ENCODE measurements around the gene DHX58. TPM values are rescaled to one million over a fixed set of nuclear protein-coding genes. Genes with fewer than 3 reads are reported as not detected.
A peak's percentile ranks its signal among the peaks of the same experiment; 100 is the strongest.

DHX58 gene
- total RNA-seq, 2 experiments from 2014 or later: 10.3 to 19.4 TPM

- ChIA-PET CTCF (ENCODE audit: unreplicated experiment) (interaction anchor here (0.9 to 1.2 kb wide), 2 partner anchors 40 to 81 kb away, joined by 3 read pairs; partner anchors contain the start of gene DHX58), POLR2A (interaction anchor here (1.1 kb wide), 1 partner anchor 41 kb away, joined by 3 read pairs; no protein-coding TSS in a partner anchor)
- no peak for TF ChIP-seq EZH2phosphoT487 (IDR thresholded peaks at IDR 0.05; ENCODE audit: borderline replicate concordance, low read depth, low read length)
- TF ChIP-seq, protein P1, sequence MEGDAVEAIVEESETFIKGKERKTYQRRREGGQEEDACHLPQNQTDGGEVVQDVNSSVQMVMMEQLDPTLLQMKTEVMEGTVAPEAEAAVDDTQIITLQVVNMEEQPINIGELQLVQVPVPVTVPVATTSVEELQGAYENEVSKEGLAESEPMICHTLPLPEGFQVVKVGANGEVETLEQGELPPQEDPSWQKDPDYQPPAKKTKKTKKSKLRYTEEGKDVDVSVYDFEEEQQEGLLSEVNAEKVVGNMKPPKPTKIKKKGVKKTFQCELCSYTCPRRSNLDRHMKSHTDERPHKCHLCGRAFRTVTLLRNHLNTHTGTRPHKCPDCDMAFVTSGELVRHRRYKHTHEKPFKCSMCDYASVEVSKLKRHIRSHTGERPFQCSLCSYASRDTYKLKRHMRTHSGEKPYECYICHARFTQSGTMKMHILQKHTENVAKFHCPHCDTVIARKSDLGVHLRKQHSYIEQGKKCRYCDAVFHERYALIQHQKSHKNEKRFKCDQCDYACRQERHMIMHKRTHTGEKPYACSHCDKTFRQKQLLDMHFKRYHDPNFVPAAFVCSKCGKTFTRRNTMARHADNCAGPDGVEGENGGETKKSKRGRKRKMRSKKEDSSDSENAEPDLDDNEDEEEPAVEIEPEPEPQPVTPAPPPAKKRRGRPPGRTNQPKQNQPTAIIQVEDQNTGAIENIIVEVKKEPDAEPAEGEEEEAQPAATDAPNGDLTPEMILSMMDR (conservative IDR thresholded peaks at IDR 0.05; ENCODE audit: low read length): peak; percentile 34; the same call in 1 of the 2 replicates
- no peak overlapping the region for H3K27ac ChIP-seq (ENCODE audit: low read depth, low read length, poor library complexity, severe bottlenecking)
- no peaks in the 10 kb centered on the region for H3K36me3 ChIP-seq (ENCODE audit: insufficient read depth, low read length)
- H3K4me3 ChIP-seq (ENCODE audit: low read depth, low read length, poor library complexity, severe bottlenecking): peak overlapping the region; percentile 66
- H4K20me1 ChIP-seq (ENCODE audit: insufficient read depth, low read length): no peaks in the 10 kb centered on the region
- no peaks in the 10 kb centered on the region for H3K79me2 ChIP-seq (ENCODE audit: insufficient read depth, low read depth, low read length)
- no peaks in the 10 kb centered on the region for H3K9me3 ChIP-seq (ENCODE audit: low read length)
- H3K9me2 ChIP-seq (ENCODE audit: insufficient read depth, low read length): no peaks in the 10 kb centered on the region
- peaks cover 16% of the 10 kb centered on the region for H3K4me1 ChIP-seq (ENCODE audit: insufficient read depth, low read length, poor library complexity, severe bottlenecking)
- BruUV-seq (replicated peaks): no TSS peak
- H2AFZ ChIP-seq (ENCODE audit: low read length): peak overlapping the region; percentile 60
- intact Hi-C loops (cut with micrococcal nuclease; ENCODE audit: unreplicated experiment): no loop called here
- H3K4me2 ChIP-seq (ENCODE audit: low read length): peak overlapping the region; percentile 69
- peak; percentile 39 for DNase-seq (ENCODE audit: low spot score)
Measured at GRCh38 chr17:42072323-42073187, 40.0 kb downstream of the DHX58 start.

DNA sequence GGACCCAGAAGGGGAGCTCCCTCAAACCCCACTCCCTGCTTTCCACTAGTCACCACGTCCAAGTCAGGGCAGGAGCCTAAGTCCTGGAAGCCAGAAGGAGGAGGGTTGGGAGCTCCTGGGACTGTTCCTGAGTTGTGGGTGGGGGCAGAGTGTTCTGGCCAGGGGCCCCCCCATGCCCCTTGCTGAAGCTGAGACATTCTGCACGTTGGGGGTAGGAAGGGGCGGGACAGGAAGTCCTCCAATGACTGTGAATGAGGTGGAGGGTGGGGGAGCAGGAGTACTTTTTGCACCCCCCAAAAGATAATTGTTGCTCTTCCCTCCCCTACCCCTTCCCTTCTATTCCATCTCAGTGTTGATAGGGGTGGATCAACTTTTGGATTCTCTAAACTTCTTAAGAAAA is 40.7 kb downstream of the DHX58 start:
- Histone ChIP-seq H3K36me3 (ENCODE audit: insufficient read depth, low read length) (no peaks in the 10 kb centered on the region), H4K20me1 (ENCODE audit: insufficient read depth, low read length) (no peaks in the 10 kb centered on the region), H3K9me3 (ENCODE audit: low read length) (no peaks in the 10 kb centered on the region), H3K9me2 (ENCODE audit: insufficient read depth, low read length) (no peaks in the 10 kb centered on the region), H3K4me3 (ENCODE audit: low read depth, low read length, poor library complexity, severe bottlenecking) (peak overlapping the region; percentile 66), H3K4me2 (ENCODE audit: low read length) (peak overlapping the region; percentile 69), H2AFZ (ENCODE audit: low read length) (peak overlapping the region; percentile 60), H3K79me2 (ENCODE audit: insufficient read depth, low read depth, low read length) (no peaks in the 10 kb centered on the region), H3K27ac (ENCODE audit: low read depth, low read length, poor library complexity, severe bottlenecking) (no peak overlapping the region), H3K4me1 (ENCODE audit: insufficient read depth, low read length, poor library complexity, severe bottlenecking) (peaks cover 16% of the 10 kb centered on the region)
- intact Hi-C loops (cut with micrococcal nuclease; ENCODE audit: unreplicated experiment): no loop called here
- no peak for TF ChIP-seq EZH2phosphoT487 (IDR thresholded peaks at IDR 0.05; ENCODE audit: borderline replicate concordance, low read depth, low read length)
- TF ChIP-seq, protein P1 (conservative IDR thresholded peaks at IDR 0.05; ENCODE audit: low read length): no peak
- ChIA-PET CTCF (ENCODE audit: unreplicated experiment) (interaction anchor here (0.5 to 1.2 kb wide), 4 partner anchors 8 to 82 kb away, joined by 3 read pairs; partner anchors contain the start of gene DHX58), POLR2A (interaction anchor here (1.1 kb wide), 1 partner anchor 41 kb away, joined by 3 read pairs; no protein-coding TSS in a partner anchor)
- no TSS peak for BruUV-seq (replicated peaks)
- peak; percentile 55 for DNase-seq (ENCODE audit: low spot score)
